ENCODE measurements around the gene CANT1. TPM values are rescaled to one million over a fixed set of nuclear protein-coding genes. Genes with fewer than 3 reads are reported as not detected.

Gene CANT1
- total and polyA plus RNA-seq, 9 of the 15 experiments (the other 6 are each of a cell fraction or from before 2014, with no cell fraction given): 2.7 to 66.4 (median 22.5) TPM

DNA sequence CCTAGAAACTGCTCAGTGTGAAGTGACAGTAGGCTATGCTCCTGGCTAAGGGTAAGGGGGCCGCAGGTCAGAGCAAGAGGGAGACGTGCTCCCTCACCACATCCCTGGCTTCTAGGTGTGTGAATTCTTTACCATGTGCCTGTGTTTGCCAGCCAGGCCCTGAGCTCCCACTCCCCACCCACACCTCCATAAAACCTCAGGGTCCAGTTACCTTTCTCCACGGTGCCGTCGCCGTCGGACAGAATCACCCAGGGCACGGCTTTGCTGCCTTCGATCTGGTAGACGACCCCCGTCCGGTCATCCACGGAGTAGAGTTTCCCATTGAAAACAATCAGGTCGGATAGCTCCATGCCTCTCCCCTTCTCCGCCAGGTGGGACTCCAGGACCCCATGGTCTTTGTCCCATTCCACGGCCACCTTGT is 12.8 kb downstream of the CANT1 start:
- CTCF ChIA-PET (ENCODE audit: low intra/inter-chr PET ratio): no interaction called here

DNA sequence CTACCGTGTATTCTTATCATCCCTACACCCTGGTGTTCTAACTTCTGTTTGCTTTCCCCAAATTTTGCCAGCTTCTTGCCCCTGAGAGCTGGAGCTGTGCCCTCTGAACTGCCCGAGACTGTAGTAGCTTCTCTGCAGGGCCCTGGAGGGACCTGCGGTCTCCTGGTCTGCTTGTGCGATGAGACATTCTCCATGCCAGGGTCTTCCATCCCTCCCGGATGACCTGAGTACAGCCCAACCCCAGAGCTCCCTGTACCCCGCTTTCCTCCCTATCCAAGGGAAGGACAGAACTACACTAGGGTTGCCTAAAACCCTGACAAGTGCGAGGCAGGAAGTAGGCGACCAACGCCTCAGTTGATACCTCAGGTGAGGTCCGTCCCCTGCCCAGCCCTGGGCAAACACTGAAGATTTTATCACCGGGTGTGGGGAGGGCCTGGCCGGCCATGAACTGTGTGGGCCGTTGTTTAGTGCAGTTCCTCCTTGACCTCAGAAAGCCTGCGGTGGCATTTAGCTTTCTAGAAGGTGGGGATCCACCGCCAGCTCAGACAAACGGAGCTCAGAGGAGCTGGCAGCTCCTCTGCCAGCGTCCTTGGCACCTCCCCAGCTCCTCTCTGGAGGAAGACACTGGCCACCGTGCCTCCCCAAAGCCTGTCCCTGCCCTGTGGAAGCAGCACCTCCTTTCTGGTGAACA is 13.7 kb downstream of the CANT1 start:
- intact Hi-C loops (cut with micrococcal nuclease): no loop called here
- H3K9me3 ChIP-seq (replicated peaks; ENCODE audit: control insufficient read depth, insufficient read depth, low read depth, low read length): no peaks in the 10 kb centered on the region
- ChIA-PET POLR2A (interaction anchor here (0.7 to 1.5 kb wide), 3 partner anchors 10 to 547 kb away, joined by 3 to 8 read pairs (median 3); no protein-coding TSS in a partner anchor), CTCF (ENCODE audit: low intra/inter-chr PET ratio) (no interaction called here)
- peak overlapping the region in 1 of 2 experiments; percentile 22; a peak in 1 of 4 replicates for H3K9ac ChIP-seq (ENCODE audit: insufficient read depth in 1 of 2, low read depth in 2 of 2, low read length in 2 of 2)
- no peak overlapping the region for H3K4me3 ChIP-seq
- no peak overlapping the region for H3K4me2 ChIP-seq (ENCODE audit: insufficient read depth, low read length)
- FAIRE-seq (no peak), ATAC-seq (no peak), DNase-seq (ENCODE audit: extremely low read depth in 1 of 4, low spot score in 3 of 4) (no peak)
- H4K20me1 ChIP-seq (replicated peaks; ENCODE audit: control insufficient read depth, insufficient read depth, low read length): 0 out of 2 replicates have a peak, but pooled peaks cover 9% of the 10 kb centered on the region
- 72% methylated on average over 14 of the region's 18 CpGs for WGBS (ENCODE audit: insufficient coverage, low coverage, missing lambda C conversion rate)
- H3K36me3 ChIP-seq (ENCODE audit: control insufficient read depth, insufficient read depth, low read length): peaks cover 88% of the 10 kb centered on the region; the same call in 2 of the 3 replicates
- H2AFZ ChIP-seq (ENCODE audit: low read depth, low read length): no peak overlapping the region
- in situ Hi-C loops (cut with MboI): no loop called here
- H3K27me3 ChIP-seq (ENCODE audit: control insufficient read depth in 2 of 2, insufficient read depth in 2 of 2, low read length in 2 of 2): no peaks in the 10 kb centered on the region
- no peak overlapping the region for H3K27ac ChIP-seq (ENCODE audit: extremely low read depth, low read depth, low read length)
- peaks cover 3% of the 10 kb centered on the region for H3K9me1 ChIP-seq (ENCODE audit: control insufficient read depth, insufficient read depth, low read length)
- BruUV-seq (replicated peaks): no TSS peak
- H3K79me2 ChIP-seq (ENCODE audit: control insufficient read depth, insufficient read depth, low read length): peaks cover 4% of the 10 kb centered on the region; the same call in 1 of the 3 replicates
- peaks cover 4 to 25% of the 10 kb centered on the region in 2 experiments; a peak in 4 of 5 replicates for H3K4me1 ChIP-seq (replicated peaks in 1 of 2; ENCODE audit: control insufficient read depth in 2 of 2, insufficient read depth in 2 of 2, low read length in 2 of 2)
- TF ChIP-seq OTX1 (CRISPR knock-in tag; IDR thresholded peaks at IDR 0.05) (no peak), GTF2F1 (IDR thresholded peaks at IDR 0.05; ENCODE audit: low read depth, low read length) (no peak), SNIP1 (IDR thresholded peaks at IDR 0.05; ENCODE audit: low read depth) (no peak), ZNF586 (CRISPR knock-in tag; conservative IDR thresholded peaks at IDR 0.05) (no peak), CHD2 (IDR thresholded peaks at IDR 0.05; ENCODE audit: low read depth, low read length) (no peak), SRSF3 (IDR thresholded peaks at IDR 0.05; ENCODE audit: insufficient read depth, low read length) (no peak), TEAD2 (tag; IDR thresholded peaks at IDR 0.05) (no peak), ZNF224 (CRISPR knock-in tag; IDR thresholded peaks at IDR 0.05) (no peak), MIER1 (IDR thresholded peaks at IDR 0.05; ENCODE audit: low read depth) (no peak), TRIM24 (IDR thresholded peaks at IDR 0.05) (no peak), PTBP1 (IDR thresholded peaks at IDR 0.05; ENCODE audit: low read depth, low read length) (no peak), TAF15 (IDR thresholded peaks at IDR 0.05; ENCODE audit: low read depth, low read length) (no peak), DPF2 (IDR thresholded peaks at IDR 0.05) (no peak)
- TF ChIP-seq, protein P1, sequence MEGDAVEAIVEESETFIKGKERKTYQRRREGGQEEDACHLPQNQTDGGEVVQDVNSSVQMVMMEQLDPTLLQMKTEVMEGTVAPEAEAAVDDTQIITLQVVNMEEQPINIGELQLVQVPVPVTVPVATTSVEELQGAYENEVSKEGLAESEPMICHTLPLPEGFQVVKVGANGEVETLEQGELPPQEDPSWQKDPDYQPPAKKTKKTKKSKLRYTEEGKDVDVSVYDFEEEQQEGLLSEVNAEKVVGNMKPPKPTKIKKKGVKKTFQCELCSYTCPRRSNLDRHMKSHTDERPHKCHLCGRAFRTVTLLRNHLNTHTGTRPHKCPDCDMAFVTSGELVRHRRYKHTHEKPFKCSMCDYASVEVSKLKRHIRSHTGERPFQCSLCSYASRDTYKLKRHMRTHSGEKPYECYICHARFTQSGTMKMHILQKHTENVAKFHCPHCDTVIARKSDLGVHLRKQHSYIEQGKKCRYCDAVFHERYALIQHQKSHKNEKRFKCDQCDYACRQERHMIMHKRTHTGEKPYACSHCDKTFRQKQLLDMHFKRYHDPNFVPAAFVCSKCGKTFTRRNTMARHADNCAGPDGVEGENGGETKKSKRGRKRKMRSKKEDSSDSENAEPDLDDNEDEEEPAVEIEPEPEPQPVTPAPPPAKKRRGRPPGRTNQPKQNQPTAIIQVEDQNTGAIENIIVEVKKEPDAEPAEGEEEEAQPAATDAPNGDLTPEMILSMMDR (IDR thresholded peaks at IDR 0.05 in 2 of 3, conservative IDR thresholded peaks at IDR 0.05 in 1 of 3; ENCODE audit: insufficient read depth in 2 of 3, low read depth in 1 of 3, low read length in 3 of 3): no peak

More for the DNA sequence above, 12.8 kb downstream of the CANT1 start:
- H3K4me2 ChIP-seq (ENCODE audit: insufficient read depth, low read length): no peak overlapping the region
- peaks cover 4 to 22% of the 10 kb centered on the region in 2 experiments; a peak in 4 of 5 replicates for H3K4me1 ChIP-seq (replicated peaks in 1 of 2; ENCODE audit: control insufficient read depth in 2 of 2, insufficient read depth in 2 of 2, low read length in 2 of 2)
- peaks cover 3% of the 10 kb centered on the region for H3K9me1 ChIP-seq (ENCODE audit: control insufficient read depth, insufficient read depth, low read length)
- no TSS peak for BruUV-seq (replicated peaks)
- ATAC-seq: no peak
- POLR2A ChIA-PET: no interaction called here
- no peaks in the 10 kb centered on the region for H3K27me3 ChIP-seq (ENCODE audit: control insufficient read depth in 2 of 2, insufficient read depth in 2 of 2, low read length in 2 of 2)
- peaks cover 81% of the 10 kb centered on the region; the same call in 2 of the 3 replicates for H3K36me3 ChIP-seq (ENCODE audit: control insufficient read depth, insufficient read depth, low read length)
- intact Hi-C loops (cut with micrococcal nuclease): no loop called here
- H3K79me2 ChIP-seq (ENCODE audit: control insufficient read depth, insufficient read depth, low read length): peaks cover 10% of the 10 kb centered on the region; the same call in 2 of the 3 replicates
- WGBS (ENCODE audit: insufficient coverage, low coverage, missing lambda C conversion rate): 98% methylated on average over 14 of the region's 16 CpGs
- peaks cover 9% of the 10 kb centered on the region; the same call in 1 of the 2 replicates for H4K20me1 ChIP-seq (replicated peaks; ENCODE audit: control insufficient read depth, insufficient read depth, low read length)
- H3K9me3 ChIP-seq (replicated peaks; ENCODE audit: control insufficient read depth, insufficient read depth, low read depth, low read length): no peaks in the 10 kb centered on the region
- H3K4me3 ChIP-seq: no peak overlapping the region
- no peak for DNase-seq (ENCODE audit: extremely low read depth in 1 of 4, low spot score in 3 of 4)
- TF ChIP-seq ZNF707 (CRISPR knock-in tag; conservative IDR thresholded peaks at IDR 0.05): no peak
- FAIRE-seq: no peak
- H3K27ac ChIP-seq (ENCODE audit: extremely low read depth, low read depth, low read length): no peak overlapping the region
- no peak overlapping the region for H2AFZ ChIP-seq (ENCODE audit: low read depth, low read length)
- no peak overlapping the region for H3K9ac ChIP-seq (ENCODE audit: insufficient read depth in 1 of 2, low read depth in 2 of 2, low read length in 2 of 2)
- in situ Hi-C loops (cut with MboI): no loop called here
